22Rv1 (cell line): Measurements from ENCODE around the gene RIT2.

Experiments used
- H3K27ac ChIP-seq: fragments of 450-650 bp; 2 replicates; pipeline ENCODE4 v1.5.1; 2017
- CTCF ChIP-seq: fragments of 450-650 bp; IDR thresholded peaks from 2 replicates; pipeline ENCODE4 v1.5.1; 2017; ENCODE audit warnings: mild to moderate bottlenecking
- ZFX ChIP-seq: fragments of 450-650 bp; IDR thresholded peaks from 2 replicates; pipeline ENCODE4 v1.6.1; 2017; ENCODE audit warnings: antibody characterized with exemption, borderline replicate concordance

Gene RIT2

GRCh38 chr18:43067570-43067969 is 47.9 kb downstream of the RIT2 start:
- H3K27ac ChIP-seq = no peak overlapping the region
- TF ChIP-seq ZFX (no peak), CTCF (no peak)

GRCh38 chr18:43061816-43062215 is 53.7 kb downstream of the RIT2 start:
- TF ChIP-seq CTCF (no peak), ZFX (no peak)
- H3K27ac ChIP-seq = no peak overlapping the region

- H3K27ac ChIP-seq = no peak overlapping the region
- TF ChIP-seq CTCF (no peak), ZFX (no peak)
Measured at GRCh38 chr18:43061318-43061717, 54.2 kb downstream of the RIT2 start.

- H3K27ac ChIP-seq = no peak overlapping the region
- TF ChIP-seq ZFX (no peak), CTCF (no peak)
Measured at GRCh38 chr18:43060020-43060419, 55.5 kb downstream of the RIT2 start.

GRCh38 chr18:43054815-43055519 is 60.5 kb downstream of the RIT2 start:
- TF ChIP-seq ZFX (no peak), CTCF (no peak)
- no peak overlapping the region for H3K27ac ChIP-seq

GRCh38 chr18:43049021-43049420 is 66.5 kb downstream of the RIT2 start:
- TF ChIP-seq CTCF (no peak), ZFX (no peak)
- H3K27ac ChIP-seq = no peak overlapping the region

GRCh38 chr18:43046322-43046721 is 69.2 kb downstream of the RIT2 start:
- no peak overlapping the region for H3K27ac ChIP-seq
- TF ChIP-seq CTCF = no peak
